ENCODE results near the gene LRRTM2.
"Not testable (repeated sequence)": the region's sequence is repeated elsewhere in the genome, so short reads cannot be mapped to it uniquely, and the experiment has no call there.

LRRTM2 gene

GRCh38 chr5:138874771-138875551 is at the start of gene LRRTM2:
Gene LRRTM2 (minus strand): TSS chr5:138875335. CDS start chr5:138874911, 424 bp downstream.
- DNase-seq: no peak

GRCh38 chr5:138922494-138922893 is 47.4 kb upstream of the LRRTM2 start:
- no peak for DNase-seq

GRCh38 chr5:138921362-138921761 is 46.2 kb upstream of the LRRTM2 start:
- DNase-seq: not testable (repeated sequence)

- DNase-seq: no peak
Measured at GRCh38 chr5:138920181-138920580, 45.0 kb upstream of the LRRTM2 start.

DNA sequence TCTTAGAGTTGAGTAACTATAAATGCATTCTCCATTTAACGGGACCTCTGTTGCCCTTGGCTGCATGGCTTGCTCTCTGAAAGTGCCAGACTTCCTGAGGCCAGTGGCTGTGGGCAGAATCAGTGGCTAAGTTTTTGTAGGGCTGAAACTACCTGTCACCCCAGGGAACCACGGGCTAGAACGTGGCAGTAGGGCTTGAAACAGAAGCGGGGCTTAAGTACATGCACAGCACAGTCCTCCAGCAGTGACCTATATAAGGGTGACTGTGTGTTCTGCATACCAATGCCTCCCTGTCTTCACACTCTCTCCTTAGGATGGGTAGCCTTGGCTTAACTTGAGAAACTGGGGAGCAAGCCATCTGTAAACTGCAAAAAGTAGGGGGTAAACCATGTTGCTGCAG is 43.6 kb upstream of the LRRTM2 start:
- no peak for DNase-seq

DNA sequence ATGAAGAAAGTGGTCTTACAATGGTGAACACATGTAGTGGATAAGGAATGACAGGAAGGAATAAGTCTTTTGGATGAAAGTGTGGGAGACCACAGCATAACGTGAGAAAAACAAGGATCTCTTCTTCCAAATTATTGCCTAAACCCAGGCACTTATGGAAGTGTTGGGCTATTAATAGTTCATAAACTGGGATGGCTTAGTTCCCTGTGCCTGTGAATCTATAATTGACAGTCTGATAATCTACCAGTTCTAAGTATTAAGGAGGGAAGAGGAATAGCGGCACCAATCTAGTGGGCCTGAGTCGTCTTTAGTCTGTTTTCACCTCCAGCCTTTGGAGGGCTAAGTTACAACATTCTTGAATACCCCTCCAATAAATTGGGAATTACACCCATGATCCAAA is 39.2 kb upstream of the LRRTM2 start:
- DNase-seq: no peak

DNA sequence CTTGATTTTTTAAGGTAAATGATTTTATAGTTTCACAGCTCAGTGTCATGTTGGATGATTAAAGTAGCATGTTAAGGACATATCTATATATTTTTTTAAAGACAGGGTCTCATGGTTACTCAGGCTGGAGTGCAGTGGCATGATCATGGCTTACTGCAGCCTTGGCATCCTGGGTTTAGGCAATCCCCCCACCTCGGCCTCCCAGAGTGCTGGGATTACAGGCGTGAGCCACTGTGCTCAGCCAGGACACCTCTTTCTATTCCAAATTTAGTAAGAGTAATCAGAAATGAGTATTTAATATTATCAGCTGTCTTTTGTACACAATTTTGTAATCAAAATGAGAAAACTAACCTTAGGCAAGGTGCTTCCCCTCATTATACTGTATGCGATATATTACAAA is 38.6 kb upstream of the LRRTM2 start:
- DNase-seq: no peak

DNA sequence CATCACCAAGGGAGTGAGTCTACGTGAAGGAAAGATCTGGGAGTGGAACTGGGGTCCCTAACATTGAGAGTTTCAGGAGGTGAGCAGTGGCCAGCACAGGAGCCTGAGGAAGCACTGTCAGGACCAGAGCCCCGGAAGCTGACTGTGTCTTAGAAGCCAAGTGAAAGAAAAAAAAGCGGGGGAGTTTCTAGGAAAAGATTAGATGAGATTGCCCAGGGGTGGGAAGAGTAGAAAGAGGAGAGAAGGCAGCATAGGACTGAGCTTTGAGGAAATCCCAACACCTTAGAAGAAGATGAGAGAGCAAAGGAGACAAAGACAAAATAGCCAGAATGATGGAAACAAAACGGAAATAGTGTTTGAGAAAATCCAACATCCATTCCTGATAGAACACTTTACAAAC is 37.0 kb upstream of the LRRTM2 start:
- no peak for DNase-seq

- no peak for DNase-seq
Measured at GRCh38 chr5:138911441-138911840, 36.3 kb upstream of the LRRTM2 start.

- no peak for DNase-seq
Measured at GRCh38 chr5:138910546-138911185, 35.5 kb upstream of the LRRTM2 start.

GRCh38 chr5:138909734-138910133 is 34.6 kb upstream of the LRRTM2 start:
- DNase-seq: no peak

DNA sequence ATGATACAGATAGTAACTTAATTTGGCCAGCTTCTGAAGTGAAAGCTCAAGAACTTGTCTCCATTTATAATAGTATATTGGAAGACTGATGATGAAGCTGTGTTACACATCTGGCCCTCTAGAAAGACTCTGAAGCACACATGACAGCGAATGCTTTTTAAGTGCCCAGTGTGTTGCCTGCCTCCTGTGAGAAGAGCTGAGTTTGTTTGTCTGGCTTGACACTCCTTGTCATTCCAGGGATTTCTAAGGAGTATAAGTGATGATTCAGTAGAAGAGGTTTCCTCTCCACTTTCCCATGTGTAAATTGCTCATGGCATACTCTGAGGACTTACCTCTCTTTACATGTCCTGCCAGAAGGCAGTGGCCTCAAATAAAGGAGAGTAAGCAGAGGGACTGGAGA is 30.4 kb upstream of the LRRTM2 start:
- no peak for DNase-seq

- DNase-seq: no peak
Measured at GRCh38 chr5:138903130-138903775, 28.1 kb upstream of the LRRTM2 start.

- no peak for DNase-seq
Measured at GRCh38 chr5:138901716-138902115, 26.6 kb upstream of the LRRTM2 start.

- no peak for DNase-seq
Measured at GRCh38 chr5:138900281-138900965, 25.3 kb upstream of the LRRTM2 start.

DNA sequence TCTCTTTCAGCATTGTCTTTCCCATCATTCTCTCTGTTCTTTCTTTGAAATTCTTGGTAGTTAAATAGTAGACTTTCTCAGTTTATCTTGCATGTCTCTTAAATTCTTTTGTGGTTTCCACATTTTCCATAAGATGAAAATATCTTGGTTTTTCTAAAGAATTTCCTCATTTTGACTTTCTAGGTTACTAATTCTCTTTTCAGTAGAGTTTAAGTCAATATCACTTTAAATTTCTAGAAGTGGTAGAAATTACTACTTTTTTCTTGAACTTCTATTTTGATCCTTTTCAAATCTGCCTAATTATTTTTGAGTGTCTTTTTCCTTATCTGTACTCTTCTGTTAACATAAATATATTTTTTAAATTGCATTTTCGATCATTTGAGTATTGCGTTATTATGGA is 23.6 kb upstream of the LRRTM2 start:
- no peak for DNase-seq

- DNase-seq: no peak
Measured at GRCh38 chr5:138898299-138898698, 23.2 kb upstream of the LRRTM2 start.

GRCh38 chr5:138895918-138896317 is 20.8 kb upstream of the LRRTM2 start:
- no peak for DNase-seq

- DNase-seq: no peak
Measured at GRCh38 chr5:138890644-138891043, 15.5 kb upstream of the LRRTM2 start.

GRCh38 chr5:138889994-138890393 is 14.9 kb upstream of the LRRTM2 start:
- DNase-seq: no peak

DNA sequence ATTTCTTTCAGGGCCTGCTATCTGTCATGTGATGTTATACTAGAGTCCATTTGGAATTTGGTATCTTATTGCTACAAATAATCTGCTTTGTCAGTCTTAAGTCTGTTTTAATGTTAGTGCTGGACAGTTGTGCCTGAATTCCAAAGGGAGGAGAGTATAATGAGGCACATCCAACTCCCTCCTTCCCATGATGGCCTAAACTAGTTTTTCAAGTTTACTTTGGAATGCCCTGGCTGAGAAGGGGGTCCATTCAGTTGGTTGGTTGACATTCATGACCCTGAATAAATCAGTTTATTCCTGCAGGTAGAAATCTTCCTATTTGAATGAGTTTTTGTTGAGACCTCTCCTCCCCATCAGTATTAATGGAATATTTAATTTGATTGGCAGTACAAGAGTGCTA is 9.4 kb upstream of the LRRTM2 start:
- no peak for DNase-seq

GRCh38 chr5:138884094-138884493 is 9.0 kb upstream of the LRRTM2 start:
- DNase-seq: no peak

DNA sequence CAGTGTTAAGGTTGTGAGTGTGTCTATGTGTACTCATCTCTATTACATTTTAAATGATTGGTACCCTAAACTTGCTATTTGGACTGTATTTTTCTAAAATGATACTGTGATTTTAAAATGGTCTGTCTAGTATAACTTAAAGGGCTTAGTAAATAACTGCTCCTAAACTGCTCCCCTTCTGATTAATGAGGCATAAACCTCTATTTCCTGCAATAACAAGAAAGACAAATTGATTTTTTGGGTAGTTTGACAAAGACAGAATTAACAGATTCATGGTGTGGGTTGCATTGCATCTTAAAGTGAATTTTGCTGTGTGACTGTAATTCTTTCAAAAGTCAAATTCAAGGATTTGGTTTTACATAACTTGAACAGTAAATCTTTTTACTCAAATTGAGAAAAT is 8.1 kb upstream of the LRRTM2 start:
- DNase-seq: no peak

Data from SIG-M5 (cell line).